A549 treated with Hydrocortisone at 1 μM for 4 hours (cell line): ENCODE results near the gene RRAS2. TPM values are rescaled to one million over a fixed set of nuclear protein-coding genes. Genes with fewer than 3 reads are reported as not detected.

Source experiments
- total RNA-seq: library from RNA; stranded (reverse); fragments of 200-300 nt; extraction: Qiagen RNA extraction; gene quantifications from 5 replicates; pipeline ENCODE4 v1.2.3, GENCODE V29; 2022

The RRAS2 gene
- total RNA-seq: 49.8 to 62.1 TPM (median 54.8 TPM) in 5 replicates

DNA sequence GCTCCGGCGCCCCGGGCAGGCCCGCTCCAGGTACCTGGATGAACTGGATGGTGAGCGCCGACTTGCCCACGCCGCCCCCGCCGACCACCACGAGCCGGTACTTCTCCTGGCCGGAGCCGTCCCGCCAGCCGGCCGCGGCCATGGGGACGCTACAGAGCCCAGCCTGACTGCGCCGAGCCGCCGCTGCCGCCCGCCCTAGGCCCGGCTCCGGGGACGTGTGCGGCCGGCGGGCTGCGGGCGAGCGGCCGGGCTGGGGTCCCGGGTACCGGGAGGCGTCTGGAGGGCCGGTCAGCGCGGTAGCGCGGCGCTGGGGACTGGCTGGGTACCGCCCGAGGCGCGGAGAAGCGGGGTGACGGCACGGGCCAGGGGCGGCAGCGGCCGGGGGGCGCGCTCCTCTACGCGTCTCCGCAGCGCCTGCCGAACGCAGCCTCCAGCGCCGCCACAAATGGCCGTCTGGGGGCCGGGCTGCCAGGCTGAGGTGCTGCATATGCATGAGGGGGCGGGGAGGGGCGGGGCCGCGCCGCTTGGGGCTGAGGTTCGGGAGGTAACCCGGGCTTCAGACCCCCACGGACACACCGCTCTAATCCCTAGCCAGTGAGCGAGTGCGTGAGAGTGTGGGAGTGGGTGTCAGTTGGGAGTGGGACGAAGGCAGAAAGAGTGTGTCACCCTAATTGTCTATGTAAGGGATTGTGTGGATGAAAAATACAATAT, at the start of gene RRAS2:
RRAS2 (minus strand) TSS at position 455 of the 711 bp plus-strand sequence; CDS start at position 142, 313 bp downstream.

Other genes with a start within 250 kb of the RRAS2 start
- 99.8 to 141 TPM (median 112 TPM) in 5 replicates for gene COPB1, start 140.6 kb upstream of the RRAS2 start, total RNA-seq
- 184 to 194 TPM (median 186 TPM) in 5 replicates for gene PSMA1, start 161.2 kb upstream of the RRAS2 start, total RNA-seq